Fibroblast of gingiva (primary cell): ENCODE results near the gene HMX3.

Source experiments
- DNase-seq: peaks from one replicate; pipeline ENCODE4 v3.0.0-alpha.2; 2011; ENCODE audit warnings: low read depth

Gene HMX3

DNA sequence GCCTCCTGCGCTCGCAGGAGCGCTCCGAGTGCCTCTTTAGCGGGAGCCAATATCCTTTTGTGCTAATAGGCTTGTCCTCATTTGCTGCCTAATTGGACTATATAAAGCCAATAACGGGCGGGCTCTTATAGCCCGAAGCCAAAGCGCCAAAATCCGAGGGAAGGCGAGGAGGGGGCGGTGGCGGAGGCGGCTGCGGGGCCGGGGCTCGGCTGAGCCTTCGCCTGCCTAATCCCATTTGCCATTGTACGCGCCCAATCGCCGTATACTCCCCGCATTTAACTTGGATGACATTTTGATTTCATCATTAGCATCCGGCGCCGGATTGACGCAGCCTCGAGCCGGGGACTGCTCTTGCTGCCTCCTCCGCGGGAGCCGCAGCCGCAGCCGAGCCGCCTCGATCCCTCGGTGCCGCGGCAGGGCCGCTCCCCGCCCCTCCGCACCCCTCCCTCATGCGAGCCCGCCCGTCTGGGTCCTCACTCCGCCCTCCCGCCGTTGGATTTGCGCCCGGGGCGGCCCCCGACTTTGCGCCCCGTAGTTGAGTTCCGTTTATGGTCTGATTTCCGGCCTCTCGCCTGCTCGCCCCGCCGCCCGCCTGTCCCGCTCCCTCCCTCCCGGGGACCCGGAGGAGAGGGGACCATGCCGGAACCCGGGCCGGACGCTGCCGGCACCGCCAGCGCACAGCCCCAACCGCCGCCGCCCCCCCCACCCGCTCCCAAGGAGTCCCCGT lies at the start of gene HMX3:
Gene HMX3, plus strand, starts transcription at position 556 of the 727 bp plus-strand sequence. Its CDS starts 81 bp downstream, at position 637.
- DNase-seq: no peak

DNA sequence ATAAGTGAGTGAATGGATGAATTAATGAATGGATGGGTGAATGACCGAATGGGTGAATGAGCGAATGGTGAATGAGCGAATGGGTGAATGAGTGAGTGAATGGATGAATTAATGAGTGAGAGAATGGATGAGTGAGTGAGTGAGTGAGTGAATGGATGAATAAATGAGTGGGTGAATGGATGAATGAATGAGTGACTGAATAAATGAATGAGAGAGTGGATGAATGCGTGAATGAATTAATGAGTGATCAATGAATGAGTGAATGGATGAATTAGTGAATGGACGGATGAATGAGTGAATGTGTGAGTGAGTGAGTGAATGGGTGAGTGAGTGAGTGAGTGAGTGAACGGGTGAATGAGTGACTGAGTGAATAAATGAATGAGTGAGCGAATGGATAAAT lies 49.5 kb upstream of the HMX3 start:
- DNase-seq: no peak

DNA sequence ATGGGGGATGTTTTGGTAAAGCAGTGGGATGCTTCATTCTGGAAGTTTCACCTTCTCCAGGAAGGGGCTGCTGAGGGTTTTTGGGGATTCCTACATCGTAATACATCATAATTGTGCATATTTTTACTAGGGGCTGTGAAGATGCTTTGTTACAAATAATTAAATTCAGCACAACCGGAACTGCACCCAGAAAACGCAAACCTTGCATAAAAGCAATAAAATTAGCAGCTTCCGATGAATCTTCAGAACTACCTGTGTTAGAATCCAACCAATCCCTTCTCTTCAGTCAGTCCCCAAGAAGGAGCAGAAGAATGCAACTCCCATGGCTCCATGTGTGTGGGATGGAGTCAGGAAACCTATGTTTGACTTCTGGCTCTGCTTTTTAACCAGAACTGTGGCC lies 48.4 kb upstream of the HMX3 start:
- no peak for DNase-seq

DNA sequence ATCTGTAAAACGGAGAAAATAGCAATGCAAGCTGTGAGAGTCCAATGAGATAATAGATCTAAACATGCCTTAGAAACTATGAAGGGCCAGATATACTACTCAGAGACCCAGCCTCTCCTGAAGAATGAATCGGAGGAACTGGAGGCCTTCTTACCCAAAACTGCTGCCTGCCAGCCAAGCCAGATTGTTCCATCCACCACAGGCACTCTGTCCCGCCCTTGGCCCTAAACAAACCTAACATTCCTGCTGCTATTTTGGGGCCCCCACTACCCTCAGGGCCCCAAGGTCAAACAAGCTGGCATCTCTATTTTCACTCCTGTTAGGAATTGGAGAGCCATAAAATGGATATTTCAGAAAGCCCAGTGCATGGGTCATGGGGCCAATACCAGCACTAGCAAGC lies 48.0 kb upstream of the HMX3 start:
- no peak for DNase-seq

DNA sequence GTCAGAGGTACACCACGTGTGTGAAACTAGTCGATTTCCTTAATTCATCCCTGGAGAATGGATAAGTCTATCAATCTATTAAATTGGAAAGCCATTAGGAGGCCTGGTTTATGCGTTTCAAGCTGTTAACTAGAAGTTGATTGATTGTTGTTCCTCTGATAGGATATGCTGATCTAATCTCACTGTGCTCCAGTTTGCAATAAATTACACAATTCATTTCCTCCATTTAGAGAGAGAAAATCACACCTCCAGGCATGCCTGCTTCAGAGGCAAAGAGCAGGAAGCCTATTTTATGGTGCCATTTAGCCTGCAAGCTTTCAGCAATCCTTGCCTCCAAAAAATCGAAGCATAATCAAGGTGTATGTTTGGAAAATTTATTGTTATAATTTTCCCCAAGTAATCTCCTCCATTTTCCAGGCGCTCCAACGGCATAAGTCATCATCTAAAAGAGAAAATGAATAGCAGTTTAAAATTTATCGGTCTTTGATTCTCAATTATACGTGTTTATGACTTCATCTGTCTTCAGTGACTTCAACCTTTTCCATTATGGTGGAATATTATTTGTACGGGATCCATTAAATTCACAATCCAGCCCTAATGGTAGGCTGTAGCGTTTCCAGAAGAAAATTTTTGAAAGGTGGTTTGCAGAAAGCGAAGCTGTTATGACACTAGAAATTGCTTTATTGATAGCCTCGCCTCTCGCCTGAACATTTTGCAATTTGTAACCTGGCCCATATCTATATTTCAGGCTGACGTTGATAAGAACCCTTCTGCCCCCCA lies 42.9 kb upstream of the HMX3 start:
- DNase-seq: no peak

DNA sequence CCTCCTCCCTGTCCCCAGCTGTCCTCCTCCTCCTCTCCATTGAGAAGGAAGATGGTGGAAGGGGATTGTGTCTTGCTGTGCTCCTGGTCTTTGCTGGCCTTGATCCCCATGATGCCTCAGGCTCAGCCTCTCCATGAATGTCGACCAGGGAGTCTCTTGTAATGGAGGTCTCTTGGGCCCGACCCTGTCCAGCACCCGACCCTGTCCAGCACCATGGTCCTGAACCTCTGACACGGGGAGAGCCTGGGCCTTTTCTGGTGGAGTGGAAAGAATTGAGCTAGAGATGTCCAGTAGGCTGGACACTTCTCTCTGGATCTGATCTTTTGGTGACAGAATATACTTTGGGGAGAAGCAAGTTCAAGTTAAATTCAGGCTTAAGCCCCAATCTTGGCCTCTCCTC lies 42.3 kb upstream of the HMX3 start:
- no peak for DNase-seq

DNA sequence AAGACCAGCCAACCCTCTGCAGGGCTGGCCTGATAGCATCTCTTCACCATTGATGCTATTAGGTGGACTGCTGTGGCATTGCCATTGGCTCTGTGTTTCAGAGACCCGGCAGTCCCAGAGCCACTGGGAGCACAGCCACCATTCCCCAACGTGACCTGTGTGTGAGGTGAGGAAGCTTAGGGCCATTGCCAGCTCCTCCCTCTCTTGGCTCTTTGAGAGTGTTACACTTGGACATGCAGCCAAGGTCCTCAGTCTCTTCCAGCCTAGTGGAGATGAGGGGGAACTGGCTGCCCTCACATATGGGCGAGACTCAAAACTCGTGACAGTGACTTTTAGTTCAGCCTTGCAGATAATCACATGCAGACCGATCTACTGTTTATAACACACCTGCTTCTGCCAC lies 39.3 kb upstream of the HMX3 start:
- no peak for DNase-seq

DNA sequence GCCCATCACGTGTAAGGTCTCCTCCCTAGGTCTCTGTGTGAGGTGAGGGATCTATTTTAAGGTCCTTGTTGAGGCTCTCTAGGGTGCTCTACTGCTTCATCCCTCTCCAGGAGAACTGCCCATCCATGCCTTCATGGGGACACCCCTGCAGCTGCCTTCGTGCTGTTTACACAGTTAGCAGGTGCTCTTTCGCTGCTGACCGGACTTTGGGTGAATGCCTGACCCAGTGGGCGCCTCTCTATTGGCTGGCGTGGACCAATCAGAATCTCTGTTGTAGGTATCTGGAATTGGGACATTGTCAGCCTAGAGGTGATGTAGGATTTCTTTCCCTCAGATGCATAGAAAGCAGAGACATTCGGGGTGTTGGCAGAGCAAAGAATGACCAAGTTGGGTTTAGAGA lies 38.7 kb upstream of the HMX3 start:
- DNase-seq: no peak

DNA sequence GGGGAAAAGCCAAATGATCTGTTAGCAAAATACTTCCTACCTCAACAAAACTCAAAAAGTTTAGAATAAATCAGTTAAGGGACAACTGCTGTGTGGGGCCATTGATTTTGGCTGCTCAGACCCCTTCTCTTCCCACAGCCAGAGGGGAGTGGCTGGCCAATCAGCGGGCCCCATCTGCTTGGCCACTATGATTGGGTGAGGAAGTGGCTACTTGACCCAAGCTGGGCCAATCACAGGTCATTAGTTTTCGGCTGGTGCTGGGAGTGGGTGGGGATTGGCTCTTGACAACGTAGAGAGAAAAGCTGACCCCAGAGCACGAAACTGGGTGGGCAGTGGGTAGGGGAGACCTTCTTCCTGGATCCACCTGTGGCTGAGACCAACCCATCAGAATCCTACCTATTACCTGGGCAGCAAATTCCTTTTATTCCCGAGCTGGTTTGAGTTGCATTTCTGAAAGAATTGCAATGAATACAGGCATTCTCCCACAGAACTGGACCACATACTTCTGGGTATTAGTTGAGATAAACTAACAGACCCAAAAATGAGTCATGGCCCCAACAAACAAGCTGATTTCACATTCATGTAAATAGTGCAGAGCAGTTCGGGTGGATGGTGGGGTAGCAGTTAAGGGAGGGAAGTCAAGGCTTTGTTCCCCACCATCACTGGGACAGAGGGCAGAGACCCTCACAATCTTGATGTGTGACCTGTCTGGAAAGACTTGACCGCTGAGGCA lies 35.6 kb upstream of the HMX3 start:
- no peak for DNase-seq

DNA sequence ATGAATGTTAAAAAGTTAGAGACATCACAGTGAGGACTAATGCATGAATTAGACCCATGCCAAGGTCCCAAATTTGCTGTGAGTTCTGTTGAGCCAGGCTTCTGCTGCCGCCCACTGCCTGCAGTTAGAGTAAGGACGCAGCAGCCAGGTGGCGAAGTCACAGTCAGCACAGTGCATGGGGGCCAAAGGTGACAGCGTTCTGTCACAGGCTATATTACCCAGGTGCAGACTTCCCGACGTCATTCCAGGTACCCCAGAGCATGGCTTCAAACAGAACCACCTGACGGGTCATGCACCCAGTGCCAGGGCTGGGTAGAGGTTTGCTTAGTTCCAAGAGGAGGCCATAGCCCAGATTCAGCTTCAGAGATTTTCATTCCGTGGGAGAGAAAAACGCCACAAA lies 33.9 kb upstream of the HMX3 start:
- DNase-seq: no peak

DNA sequence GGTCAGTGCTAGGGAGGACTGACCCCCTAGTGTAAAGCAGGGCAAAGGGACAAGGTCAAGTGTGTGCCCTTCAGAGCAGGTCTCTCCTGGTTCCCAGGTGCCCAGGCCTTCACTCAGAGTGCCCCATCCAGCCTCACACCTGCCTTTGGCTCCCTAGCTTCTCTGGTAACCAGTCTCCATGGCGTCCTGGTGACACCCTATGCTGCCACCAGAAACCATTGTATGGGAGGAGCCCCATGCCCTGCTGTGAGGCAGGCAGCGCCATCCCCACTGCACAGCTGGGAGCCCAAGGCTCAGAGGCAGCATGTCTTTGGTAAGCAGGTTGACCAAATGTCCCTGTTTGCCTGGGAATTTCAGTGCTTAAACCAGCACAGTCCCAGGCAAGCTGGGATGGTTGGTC lies 33.1 kb upstream of the HMX3 start:
- no peak for DNase-seq

DNA sequence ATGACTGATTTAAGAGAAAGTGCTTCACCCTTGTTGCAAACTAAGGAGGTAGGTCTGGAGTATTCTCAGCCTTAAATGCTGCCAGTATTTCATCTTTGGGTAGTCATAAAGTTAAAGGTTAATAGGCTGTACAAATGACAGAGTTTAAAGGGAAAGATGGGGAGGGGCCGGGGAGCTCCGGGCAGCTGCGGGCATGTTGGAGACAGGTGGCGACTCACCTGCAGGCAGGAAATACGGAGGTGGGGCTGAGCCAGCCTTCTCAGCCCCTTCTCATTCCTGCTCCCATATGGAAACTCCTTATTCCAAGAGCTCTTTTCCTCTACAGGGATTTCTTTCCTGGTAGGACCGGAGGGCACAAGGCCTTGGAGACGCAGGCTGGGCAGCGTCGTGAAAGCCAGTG lies 31.8 kb upstream of the HMX3 start:
- no peak for DNase-seq

DNA sequence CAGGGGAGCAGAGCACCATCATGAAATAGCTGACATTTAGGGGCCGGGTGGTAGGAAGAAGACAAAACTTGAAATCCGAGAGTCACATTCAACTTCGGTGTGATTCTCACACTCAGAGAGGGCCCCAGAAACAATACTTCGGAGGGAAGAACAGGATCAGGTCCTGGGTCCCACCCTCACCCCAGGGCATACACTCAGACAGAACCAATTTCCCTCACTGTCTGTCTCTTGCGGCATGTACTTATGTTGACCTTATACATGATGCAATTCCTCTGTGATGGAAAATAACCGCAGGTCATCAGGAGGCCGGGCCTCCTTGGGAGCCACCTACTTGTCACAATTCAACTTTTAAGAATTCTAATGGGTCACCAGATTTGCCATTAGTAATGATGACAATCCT lies 26.3 kb upstream of the HMX3 start:
- DNase-seq: no peak

DNA sequence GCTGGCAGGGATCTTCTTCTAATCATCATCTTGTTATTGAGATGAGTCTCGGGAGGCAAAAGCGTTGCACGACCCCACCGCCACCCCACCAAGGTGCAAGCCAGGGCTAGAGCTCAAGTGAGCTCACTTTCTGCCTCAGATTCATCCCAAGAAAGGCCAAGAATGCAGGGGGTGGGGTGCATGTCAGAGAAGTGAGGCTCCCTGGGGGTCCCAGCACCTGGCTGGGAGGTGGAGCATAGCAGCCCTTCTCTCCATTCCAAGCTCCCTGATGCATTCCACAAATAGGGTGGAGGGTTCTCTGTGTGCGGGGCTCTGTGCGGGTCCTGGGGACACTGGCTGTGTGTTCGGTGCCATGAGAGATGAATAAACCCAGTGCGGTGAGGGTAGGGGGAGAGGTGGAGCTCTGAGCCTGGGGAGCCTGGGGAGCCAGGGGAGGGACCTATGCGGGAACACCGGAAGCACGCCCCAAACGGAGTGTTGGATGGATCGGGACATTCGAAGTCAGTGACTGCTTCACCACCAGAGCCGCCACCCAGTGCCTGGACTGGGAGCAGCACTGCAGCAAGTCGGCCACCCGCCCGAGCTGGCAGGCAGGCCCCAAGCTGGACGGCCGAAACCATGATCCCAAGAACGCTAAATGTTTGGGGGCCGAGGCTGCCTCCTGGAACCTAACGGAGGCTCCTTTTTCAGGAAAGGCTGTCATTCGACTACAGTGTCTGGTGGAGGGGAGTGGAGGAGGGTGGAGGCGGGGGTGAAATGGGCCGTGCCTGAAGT lies 17.9 kb upstream of the HMX3 start:
- DNase-seq: no peak

DNA sequence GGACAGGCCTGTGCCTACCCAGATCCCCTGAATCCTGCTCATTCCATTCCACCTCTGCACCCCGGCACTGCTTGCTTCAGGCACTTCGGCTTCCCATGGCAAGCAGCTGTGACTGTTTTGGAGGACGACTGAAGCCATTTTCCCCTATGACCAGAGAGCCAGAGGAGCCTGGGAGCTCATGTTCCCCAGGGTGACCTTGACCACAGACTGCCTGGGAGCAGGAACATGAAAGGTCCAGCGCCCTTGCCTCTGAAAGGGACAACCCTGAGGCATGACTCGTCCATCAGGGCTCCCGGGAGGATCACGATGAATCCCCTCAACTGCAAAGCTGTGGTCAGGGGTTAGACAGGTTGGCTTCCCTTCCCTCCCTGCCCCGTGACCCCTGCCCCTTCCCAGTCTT lies 16.7 kb upstream of the HMX3 start:
- DNase-seq: no peak

DNA sequence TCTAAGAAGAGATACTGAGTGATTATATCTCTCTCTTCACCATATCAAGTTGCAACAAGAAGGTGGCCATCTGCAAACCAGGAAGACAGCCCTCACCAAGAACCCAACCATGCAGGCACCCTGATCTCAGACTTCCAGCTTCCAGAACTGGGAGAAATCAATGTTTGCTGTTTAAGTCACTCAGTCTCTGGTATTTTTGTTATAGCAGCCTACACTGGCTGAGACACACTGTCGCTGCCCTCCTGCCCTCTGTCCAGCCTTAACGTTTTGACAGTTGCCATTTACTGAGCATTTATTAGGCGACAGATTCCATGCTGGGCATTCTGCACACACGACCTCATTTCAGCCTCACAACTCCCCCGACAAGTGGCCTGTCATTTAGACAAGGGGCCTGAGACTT lies 9.5 kb upstream of the HMX3 start:
- DNase-seq: no peak

DNA sequence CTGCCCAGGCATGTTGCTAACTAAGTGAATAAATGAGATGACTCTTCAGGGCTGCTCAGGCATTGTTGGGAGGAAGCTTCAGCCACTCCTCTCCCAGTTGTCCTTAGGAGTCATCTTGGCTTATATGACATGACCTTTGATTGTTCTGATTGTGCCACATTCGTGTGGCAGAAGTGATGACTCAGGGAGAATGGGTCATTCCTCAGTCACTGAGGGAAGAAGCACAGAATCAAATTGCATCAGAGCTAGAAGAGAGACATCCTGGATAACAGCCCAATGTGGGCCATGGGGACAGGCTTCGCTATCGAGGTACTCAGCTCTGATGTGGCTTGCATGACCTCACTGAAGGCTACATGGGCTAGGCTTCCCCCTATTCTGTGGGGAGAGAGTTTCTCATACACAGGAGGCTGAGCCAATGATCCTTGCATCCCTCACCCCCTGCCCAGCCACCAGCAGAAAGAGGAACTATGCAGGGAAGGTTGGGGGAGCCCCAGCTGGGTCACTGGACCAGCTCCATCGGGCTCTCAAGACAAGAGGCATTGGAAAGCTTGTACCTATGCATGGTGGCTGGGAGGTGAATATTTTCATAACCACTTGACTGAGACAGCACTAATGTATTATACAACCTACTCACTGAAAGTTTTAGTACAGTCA lies 6.0 kb upstream of the HMX3 start:
- no peak for DNase-seq

DNA sequence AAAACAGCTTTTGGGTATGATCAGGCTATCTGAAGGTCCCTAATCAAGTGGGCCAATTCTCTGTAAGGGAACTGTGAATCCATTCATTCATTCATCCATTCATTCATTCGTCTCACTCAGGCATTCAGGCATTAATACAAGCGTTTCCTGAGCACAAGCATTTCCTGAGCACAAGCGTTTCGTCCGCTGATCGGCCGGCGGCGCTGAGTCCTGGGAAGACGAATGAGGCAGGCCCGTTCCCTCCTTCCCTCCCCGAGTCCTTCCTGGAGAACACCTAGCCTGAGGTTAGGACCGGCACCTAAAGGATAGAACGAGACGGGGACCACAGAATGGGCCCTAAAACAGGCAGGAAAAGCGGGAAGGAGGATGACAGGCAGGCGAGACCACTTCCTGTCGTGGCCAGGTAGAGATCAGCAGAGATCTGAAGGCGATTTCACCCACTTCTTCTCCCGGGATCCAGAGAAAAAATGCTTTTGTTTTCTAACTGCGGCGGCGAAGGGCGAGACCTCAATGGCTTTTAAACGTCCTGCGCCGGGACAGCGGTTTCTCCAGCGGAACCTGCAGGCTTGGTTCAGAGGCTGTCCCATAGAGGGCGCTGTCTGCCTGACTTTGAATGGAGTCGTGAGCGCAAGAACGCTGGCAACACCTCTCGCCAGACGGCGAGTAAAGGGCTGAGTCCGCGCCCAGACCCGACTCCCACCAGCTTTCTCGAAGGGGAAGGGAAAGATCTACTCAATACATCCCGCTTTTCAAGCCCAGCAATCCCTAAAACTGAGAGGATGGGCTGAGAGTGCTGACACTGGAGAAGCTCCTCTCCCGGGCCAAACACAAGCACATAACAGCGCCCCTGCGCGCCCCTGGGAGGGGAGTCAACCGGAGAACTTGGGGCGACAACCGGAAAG lies 2.9 kb upstream of the HMX3 start:
- DNase-seq: peak; percentile 68

DNA sequence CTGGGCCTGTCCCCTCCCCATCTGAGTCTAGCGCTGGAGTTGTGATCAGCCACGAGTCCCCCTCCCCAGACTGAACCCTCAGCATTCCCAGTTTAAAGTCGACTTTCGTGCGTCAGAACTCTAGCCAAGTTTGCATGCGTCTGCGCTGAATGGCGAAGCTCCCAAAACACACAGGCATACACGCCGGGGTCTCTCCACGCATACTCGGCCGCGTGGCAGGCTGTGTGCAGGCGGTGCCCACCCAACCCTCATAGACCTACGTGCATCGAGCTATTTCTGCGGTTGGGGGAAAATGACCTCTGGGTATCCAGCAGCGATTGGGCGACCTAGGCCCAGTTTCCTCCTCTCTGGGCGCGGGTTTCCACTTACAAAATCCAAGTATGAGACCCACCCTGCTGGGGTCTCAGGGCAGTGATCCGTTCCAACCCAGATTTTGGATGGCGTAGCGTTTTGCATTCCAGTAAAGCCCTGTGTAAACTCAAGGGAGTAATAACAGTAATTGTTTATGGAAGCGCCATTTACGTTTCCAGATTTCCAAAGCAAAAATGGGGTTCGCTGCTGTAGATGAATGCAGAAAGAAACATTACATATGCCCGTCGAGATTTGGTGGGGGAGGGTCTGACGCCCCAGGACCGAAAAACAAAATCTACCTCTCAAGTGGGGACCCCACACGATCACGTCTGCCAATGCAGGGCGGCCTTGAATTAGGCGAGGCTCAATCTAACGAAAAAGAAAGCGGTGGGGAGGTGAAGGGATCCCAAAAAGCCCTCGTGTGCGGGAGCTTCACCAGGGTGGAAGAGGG lies 2.0 kb upstream of the HMX3 start:
- DNase-seq: no peak
